ENCODE data around the gene RAB25.

GRCh38 chr1:156080863-156081179 lies 19.9 kb downstream of the RAB25 start:
- TF ChIP-seq CTCF (IDR thresholded peaks at IDR 0.05) (no peak), POLR2A (IDR thresholded peaks at IDR 0.05) (no peak)

Data from lower leg skin (tissue), 3 donors.